HG03571 (cell line): ENCODE data around the gene HRK.

Experiments used
- ATAC-seq: cut with Tn5 transposase; IDR thresholded peaks from one replicate; pipeline ENCODE4 v1.9.1; 2021; ENCODE audit not compliant: unreplicated experiment

HRK gene

DNA sequence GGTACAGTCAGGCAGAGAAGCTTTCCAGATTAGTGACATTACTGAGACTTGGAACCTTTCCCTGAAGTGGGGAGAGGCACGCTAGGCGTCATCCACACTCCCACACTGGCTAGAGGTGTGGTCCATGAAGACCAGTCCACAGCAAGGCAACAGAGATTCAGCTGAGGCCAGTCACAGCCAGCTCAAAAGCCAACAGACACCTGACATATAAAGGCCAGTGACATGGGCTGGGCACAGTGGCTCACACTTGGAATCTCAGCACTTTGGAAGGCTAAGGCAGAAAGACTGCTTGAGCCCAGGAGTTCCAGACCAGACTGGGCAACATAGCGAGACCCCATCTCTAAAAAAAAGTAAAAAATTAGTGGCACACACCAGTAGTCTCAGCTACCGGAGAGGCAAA, 10.9 kb downstream of the HRK start:
- ATAC-seq, result no peak

GRCh38 chr12:116867523-116867922, 13.7 kb downstream of the HRK start:
- no peak for ATAC-seq

- no peak for ATAC-seq
Measured at GRCh38 chr12:116864371-116865160, 16.7 kb downstream of the HRK start.

DNA sequence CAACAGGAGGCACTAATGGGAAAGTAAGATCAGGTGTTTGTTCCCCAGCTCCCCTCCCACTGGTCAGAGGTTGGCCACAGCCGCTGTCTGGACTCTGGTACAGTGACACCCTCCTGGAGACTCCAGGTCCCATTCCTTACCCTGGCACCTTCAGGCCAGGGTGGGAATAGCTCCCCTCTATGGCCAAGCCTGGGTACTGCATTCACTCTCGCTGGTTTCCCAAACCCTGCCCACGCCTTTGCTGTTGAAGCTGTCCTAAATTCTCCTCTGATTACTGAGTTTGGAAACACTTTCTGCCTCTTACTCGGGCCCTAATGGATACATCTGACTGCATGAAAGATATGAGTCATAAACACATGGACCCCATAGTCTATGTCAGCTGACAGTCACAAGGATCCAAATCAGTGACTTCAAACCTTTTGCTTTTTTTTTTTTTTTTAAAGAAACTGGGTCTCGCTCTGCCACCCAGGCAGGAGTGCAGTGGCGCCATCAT, 17.9 kb downstream of the HRK start:
- no peak for ATAC-seq

GRCh38 chr12:116862167-116862566, 19.1 kb downstream of the HRK start:
- no peak for ATAC-seq

GRCh38 chr12:116861320-116861719, 19.9 kb downstream of the HRK start:
- peak; percentile 87 for ATAC-seq

DNA sequence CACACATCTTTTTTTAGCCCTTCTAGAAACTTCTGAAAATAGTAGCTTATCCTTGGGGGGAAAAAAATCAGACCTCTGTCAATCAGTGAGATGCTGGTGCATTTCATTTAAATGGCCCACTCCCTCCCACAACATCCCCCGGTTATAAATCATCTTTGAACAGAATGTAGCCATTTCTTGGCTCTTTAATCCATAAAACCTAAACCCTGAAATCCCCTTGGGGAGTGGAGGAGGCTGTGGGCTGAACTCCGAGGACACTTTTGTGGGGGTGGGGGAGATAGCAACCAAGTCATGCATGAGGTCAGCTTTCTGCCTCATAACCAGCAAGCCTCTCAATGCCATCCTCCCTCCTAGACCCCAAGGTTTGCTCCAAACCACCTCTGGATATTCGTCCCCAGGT, 21.0 kb downstream of the HRK start:
- ATAC-seq, result no peak

DNA sequence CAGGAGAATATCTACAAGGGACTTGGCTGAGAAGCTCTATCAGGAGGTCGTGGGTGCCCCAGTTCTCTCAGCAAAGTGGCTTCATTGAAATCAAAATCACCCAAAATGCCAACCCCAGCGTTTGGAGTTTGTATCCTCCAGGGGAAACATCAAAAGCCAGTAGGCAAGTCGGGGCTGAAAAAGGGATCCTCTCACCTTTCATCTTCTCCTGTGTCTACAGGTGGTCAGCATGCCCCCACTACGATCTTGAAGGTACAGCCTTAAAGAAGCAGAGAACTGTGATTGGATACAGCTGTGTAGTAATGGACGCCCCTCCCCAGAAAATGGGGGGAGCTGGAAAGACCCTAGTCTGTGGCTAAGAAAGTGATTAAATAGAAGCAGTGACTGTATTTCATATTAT, 22.2 kb downstream of the HRK start:
- no peak for ATAC-seq

- ATAC-seq, result no peak
Measured at GRCh38 chr12:116856729-116857128, 24.5 kb downstream of the HRK start.

GRCh38 chr12:116855744-116856470, 25.3 kb downstream of the HRK start:
- ATAC-seq, result no peak

DNA sequence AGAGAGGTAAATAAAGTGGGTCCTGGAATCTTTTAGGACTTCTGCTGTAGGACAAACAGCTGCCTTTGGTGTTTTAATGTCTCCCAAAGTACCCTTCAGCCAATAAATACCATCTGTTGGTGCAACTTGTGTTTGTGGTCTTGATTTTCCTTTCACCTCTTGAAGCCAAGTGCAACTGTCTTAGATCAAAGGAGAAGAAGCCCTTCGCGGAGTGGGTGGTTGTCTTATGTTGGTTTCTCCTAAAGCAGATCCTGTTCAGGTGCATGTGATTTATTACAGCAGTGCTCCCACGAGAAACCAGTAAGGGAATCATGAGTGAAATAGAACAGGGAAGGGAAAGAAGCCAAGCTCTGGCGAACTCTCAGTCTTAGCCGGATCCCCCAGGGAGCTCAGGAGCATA, 27.7 kb downstream of the HRK start:
- ATAC-seq, result no peak

DNA sequence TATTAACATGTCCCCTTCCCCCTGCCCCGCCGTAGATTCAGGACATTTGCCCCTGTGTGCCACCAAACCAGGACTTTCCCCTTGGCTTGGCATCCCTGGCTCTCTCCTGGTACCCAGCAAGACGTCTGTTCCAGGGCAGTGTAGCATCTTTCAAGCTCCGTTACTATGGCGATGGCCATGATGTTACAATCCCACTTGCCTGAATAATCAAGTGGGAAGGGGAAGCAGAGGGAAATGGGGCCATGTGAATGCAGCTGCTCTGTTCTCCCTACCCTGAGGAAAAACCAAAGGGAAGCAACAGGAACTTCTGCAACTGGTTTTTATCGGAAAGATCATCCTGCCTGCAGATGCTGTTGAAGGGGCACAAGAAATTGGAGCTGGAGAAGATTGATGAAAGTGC, 28.9 kb downstream of the HRK start:
- ATAC-seq, result no peak

DNA sequence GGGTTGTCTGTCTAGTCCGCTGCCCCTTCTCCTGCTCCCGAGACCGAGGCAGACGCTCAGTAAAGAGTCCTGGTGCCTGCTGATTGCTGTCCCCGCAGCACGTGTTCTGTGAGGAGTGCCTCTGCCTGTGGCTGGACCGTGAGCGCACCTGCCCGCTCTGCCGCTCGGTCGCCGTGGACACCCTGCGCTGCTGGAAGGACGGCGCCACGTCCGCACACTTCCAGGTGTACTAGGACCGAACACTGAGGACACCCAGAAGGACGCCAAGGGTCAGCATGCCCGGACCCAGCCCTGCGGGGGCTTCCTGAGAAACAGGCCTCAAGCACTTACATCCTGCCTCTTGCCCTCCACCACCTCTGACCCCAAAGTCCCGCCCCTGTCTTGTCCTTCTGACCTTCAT, 32.0 kb downstream of the HRK start:
- ATAC-seq, result no peak

DNA sequence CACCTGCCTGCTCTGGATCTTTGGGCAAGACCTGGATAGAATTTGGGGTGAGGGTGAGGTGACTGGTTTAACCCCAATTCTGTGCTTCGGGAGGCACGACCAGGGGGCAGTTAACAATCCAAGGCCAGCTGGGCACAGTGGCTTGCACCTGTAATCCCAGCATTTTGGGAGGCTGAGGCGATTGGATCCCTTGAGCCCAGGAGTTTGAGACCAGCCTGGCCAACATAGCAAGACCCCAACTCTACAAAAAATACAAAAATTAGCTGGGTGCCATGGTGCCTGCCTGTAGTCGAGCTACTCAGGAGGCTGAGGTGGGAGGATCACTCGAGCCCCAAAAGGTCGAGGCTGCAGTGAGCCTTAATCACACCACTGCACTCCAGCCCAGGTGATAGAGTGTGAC, 38.2 kb downstream of the HRK start:
- ATAC-seq, result no peak

DNA sequence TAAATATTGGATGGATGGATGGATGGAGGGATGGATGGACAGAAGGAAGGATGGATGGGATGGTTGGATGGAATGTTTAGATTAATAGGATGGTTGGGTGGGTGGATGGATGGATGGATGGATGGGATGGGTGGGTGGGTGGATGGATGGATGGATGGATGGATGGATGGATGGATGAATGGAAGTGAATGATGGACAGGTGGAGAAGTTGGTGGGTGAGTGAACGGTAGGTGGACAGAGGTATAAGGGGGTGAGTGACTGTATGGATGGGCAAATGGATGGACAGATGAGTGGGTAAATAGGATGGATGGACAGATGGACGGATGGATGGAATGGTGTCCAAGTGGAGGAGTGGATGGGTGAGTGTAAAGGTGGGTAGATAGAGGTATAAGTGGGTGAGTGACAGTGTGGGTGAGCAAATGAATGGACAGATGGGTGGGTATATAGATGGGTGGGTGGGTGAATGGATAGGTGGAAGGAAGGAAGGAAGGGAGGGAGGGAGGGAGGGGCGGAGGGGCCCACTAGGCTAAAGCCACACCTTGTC, 41.9 kb downstream of the HRK start:
- ATAC-seq, result no peak

GRCh38 chr12:116838365-116838764, 42.9 kb downstream of the HRK start:
- no peak for ATAC-seq

GRCh38 chr12:116837097-116837496, 44.1 kb downstream of the HRK start:
- ATAC-seq, result no peak

- ATAC-seq, result no peak
Measured at GRCh38 chr12:116835484-116835883, 45.8 kb downstream of the HRK start.

GRCh38 chr12:116833474-116833873, 47.8 kb downstream of the HRK start:
- no peak for ATAC-seq

DNA sequence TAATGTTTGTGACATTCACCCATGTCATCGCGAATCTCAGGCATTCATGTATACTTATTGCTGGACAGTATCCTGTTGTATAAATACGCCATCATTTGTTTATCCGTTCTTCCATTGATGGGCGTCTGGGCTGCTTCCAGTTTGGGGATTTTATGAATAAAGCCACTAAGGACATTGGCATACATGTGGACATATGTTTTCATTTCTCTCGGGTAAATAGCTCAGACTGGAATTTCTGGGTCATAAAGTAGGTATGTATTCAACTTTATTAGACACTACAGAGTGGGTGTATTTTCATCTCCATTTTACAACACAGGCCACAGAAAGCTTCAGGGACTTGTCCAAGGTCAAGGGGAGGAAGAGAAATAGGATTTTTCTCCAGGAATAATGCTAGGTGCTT, 48.9 kb downstream of the HRK start:
- ATAC-seq, result no peak

DNA sequence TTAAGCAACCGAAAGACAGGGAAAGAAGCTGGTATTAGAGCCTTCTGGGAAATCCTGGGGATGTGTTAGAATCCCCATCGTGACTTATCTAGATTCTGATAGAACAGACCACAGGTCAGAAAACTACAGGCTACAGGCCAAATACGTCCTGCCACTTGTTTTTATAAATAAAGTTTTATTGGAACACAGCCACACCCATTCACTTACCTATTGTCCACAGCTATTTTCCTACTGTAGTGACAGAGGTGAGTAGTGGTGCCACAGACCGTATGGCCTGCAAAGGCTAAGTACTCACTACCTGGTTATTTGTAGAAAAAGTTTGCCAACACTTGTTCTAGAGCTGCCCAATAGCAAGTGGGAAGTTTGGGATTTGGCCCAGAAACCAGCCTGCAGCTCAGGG, 53.8 kb downstream of the HRK start:
- no peak for ATAC-seq

DNA sequence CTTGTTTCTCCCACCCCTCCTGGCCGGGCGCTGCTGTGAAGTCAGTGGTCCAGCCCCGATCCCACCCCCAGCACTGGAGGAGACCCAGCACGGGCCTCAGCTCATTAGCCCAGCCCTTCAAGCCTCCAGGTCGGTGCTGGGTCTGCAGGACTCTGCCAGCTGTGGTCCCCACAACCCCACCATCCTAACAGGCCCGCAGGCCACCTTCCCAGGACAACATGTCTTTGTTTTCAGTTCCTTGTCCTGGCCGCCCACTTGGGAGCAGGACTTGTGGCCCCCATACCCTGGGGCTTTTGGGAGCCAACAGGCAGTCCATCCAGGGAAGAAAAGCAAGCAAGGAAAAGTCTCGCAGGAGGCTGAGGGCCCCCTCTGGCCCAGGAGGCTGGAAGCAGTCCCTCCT, 60.0 kb downstream of the HRK start:
- no peak for ATAC-seq
